CD4-positive, alpha-beta T cell (primary cell): ENCODE results near the gene RIN3. TPM values are rescaled to one million over a fixed set of nuclear protein-coding genes. Genes with fewer than 3 reads are reported as not detected.

Experiments
- ATAC-seq: fragments of 200-7000 bp; cut with Tn5 transposase; one replicate; pipeline ENCODE4 v1.10.0; 2022; ENCODE audit warnings: mild to moderate bottlenecking; ENCODE audit not compliant: poor library complexity
- CTCF ChIA-PET: fragments of 350-600 bp; sonication (Branson Sonifier 250); formaldehyde crosslinking; loops from one replicate; lab custom pipeline; 2021; ENCODE audit warnings: antibody characterized with exemption, inconsistent platforms; lab: Charles Lee
- POLR2A ChIA-PET: fragments of 350-600 bp; sonication (Branson Sonifier 250); formaldehyde crosslinking; loops from one replicate; lab custom pipeline; 2021; ENCODE audit warnings: antibody characterized with exemption, inconsistent platforms; lab: Charles Lee
- DNase-seq, 14 experiments: peaks; one replicate each; pipeline ENCODE4 v3.0.0-alpha.2; 2013 to 2020; ENCODE audit warnings: mixed read lengths in 2 of 14
- H3K27ac ChIP-seq, 2 donors: one replicate each; pipeline versions ENCODE4 v1.5.1 to v1.7.0; 2013; ENCODE audit warnings: low read length in 2 of 2, low read depth in 1 of 2, mild to moderate bottlenecking in 1 of 2
- H3K27me3 ChIP-seq, 2 experiments: 1 replicate in 1 of 2; 2 replicates in 1 of 2; pipeline versions ENCODE4 v1.6.1 to v1.7.0; 2013; ENCODE audit warnings: low read length in 2 of 2, control low read depth in 1 of 2, mild to moderate bottlenecking in 1 of 2, moderate library complexity in 1 of 2; ENCODE audit not compliant: insufficient read depth in 2 of 2, control insufficient read depth in 1 of 2
- H3K36me3 ChIP-seq: one replicate; pipeline ENCODE4 v1.6.1; 2013; ENCODE audit warnings: low read length, control low read depth; ENCODE audit not compliant: insufficient read depth
- H3K4me1 ChIP-seq: one replicate; pipeline ENCODE4 v1.6.1; 2013; ENCODE audit warnings: low read length, control low read depth; ENCODE audit not compliant: insufficient read depth
- H3K4me3 ChIP-seq: one replicate; pipeline ENCODE4 v1.5.1; 2013; ENCODE audit warnings: mild to moderate bottlenecking, low read length, moderate library complexity
- H3K9me3 ChIP-seq, 2 experiments: 1 replicate in 1 of 2; 2 replicates in 1 of 2; pipeline versions ENCODE4 v1.6.1 to v1.7.0; 2013; ENCODE audit warnings: low read length in 2 of 2, mild to moderate bottlenecking in 2 of 2, control low read depth in 1 of 2, moderate library complexity in 1 of 2; ENCODE audit not compliant: control insufficient read depth in 1 of 2, insufficient read depth in 1 of 2
- H3K27ac Mint-ChIP-seq: one replicate; pipeline ENCODE4 v1.8.0; 2020; ENCODE audit warnings: mixed read lengths
- H3K27me3 Mint-ChIP-seq: one replicate; pipeline ENCODE4 v1.8.0; 2021; ENCODE audit warnings: mixed read lengths
- H3K36me3 Mint-ChIP-seq: one replicate; pipeline ENCODE4 v1.8.0; 2021; ENCODE audit warnings: low read depth, mixed read lengths
- H3K4me1 Mint-ChIP-seq: one replicate; pipeline ENCODE4 v1.8.0; 2021; ENCODE audit warnings: low read depth, mixed read lengths
- H3K4me3 Mint-ChIP-seq: one replicate; pipeline ENCODE4 v1.8.0; 2020; ENCODE audit warnings: mild to moderate bottlenecking, mixed read lengths
- H3K9me3 Mint-ChIP-seq: one replicate; pipeline ENCODE4 v1.8.0; 2020; ENCODE audit warnings: mixed read lengths
- intact Hi-C, 2 experiments: fragments of 100-400 bp; cut with DNase I in 1 of 2; cut with micrococcal nuclease in 1 of 2; formaldehyde crosslinking; loops; one replicate each; pipeline versions ENCODE4 v1.15.1 to v1.9.0; 2023 to 2025; cut with DNase I, micrococcal nuclease
- total RNA-seq, 174 experiments: library from RNA in 2 of 174; stranded (reverse) in 2 of 174; gene quantifications; one replicate each; pipeline ENCODE4 v1.2.3 and lab custom pipeline; 2021 to 2026
- TF ChIP-seq, protein P1 (sequence below): fragments of 200-600 bp; IDR thresholded peaks from one replicate; pipeline ENCODE4 v1.8.0; 2022; ENCODE audit warnings: antibody characterized with exemption, mild to moderate bottlenecking

RIN3 gene
- total RNA-seq, 2 experiments from 2014 or later: 67.9 to 72.2 TPM

DNA sequence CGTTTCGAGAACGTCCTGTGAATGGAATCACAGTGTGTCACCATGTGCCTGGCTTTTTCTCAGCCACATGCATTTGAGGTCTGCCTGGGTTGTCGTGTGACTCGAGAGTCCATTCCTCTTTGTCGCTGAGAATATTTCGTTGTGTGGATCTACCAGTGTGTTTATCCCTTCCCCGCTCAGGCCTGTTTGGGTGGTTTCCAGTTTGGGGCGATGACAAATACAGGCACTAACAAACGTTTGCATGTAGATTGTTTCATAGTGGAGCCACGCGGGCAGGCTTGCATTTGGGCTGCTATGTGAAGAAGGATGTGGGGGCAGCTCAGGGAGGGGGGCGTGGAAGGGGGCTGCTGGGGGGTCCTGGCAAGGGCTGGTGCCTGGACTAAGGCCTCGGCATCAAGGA is 14.1 kb downstream of the RIN3 start:
- no peaks in the 10 kb centered on the region for H3K9me3 Mint-ChIP-seq
- ChIA-PET POLR2A (no interaction called here), CTCF (no interaction called here)
- Histone ChIP-seq H3K27me3 (no peaks in the 10 kb centered on the region), H3K27ac (no peak overlapping the region), H3K4me3 (no peak overlapping the region), H3K4me1 (peaks cover 37% of the 10 kb centered on the region), H3K9me3 (no peaks in the 10 kb centered on the region), H3K36me3 (no peaks in the 10 kb centered on the region)
- H3K27me3 Mint-ChIP-seq: no peaks in the 10 kb centered on the region
- peaks cover 49% of the 10 kb centered on the region for H3K4me1 Mint-ChIP-seq
- DNase-seq: peak in 1 of 14 experiments; percentile 37
- H3K4me3 Mint-ChIP-seq: no peak overlapping the region
- peak overlapping the region; percentile 25 for H3K27ac Mint-ChIP-seq
- H3K36me3 Mint-ChIP-seq: no peaks in the 10 kb centered on the region
- no peak for ATAC-seq
- TF ChIP-seq, protein P1, sequence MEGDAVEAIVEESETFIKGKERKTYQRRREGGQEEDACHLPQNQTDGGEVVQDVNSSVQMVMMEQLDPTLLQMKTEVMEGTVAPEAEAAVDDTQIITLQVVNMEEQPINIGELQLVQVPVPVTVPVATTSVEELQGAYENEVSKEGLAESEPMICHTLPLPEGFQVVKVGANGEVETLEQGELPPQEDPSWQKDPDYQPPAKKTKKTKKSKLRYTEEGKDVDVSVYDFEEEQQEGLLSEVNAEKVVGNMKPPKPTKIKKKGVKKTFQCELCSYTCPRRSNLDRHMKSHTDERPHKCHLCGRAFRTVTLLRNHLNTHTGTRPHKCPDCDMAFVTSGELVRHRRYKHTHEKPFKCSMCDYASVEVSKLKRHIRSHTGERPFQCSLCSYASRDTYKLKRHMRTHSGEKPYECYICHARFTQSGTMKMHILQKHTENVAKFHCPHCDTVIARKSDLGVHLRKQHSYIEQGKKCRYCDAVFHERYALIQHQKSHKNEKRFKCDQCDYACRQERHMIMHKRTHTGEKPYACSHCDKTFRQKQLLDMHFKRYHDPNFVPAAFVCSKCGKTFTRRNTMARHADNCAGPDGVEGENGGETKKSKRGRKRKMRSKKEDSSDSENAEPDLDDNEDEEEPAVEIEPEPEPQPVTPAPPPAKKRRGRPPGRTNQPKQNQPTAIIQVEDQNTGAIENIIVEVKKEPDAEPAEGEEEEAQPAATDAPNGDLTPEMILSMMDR: no peak
- intact Hi-C loops: no loop called here

DNA sequence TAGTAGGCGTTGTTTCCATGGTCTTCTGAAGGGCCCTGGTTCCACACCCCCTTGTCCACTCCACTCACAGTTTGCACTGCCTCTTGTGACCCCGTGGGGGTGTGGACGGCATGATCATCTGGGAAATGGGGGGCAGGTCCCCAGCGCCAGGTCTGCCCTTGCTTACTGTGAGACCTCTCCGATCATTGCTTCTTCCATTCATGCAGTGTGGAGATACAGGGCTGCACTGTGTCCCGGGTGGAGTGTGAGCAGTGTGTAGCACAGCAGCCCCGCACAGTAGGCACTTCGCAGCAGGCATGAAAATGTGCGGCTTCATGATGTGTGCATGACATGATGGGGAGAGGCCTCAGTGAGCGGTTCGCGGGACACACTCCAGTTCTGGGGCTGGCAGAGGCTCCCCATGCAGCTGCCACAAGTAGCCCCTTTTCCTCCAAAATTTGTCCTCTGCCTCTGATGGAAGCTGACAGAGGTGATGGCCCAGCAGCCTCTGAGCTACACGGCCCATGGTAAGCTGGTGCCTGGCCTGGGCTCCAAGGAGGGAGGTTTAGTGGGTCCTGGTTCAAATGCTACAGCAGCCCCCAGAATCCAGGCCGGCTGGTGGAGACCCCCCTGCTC is 15.0 kb downstream of the RIN3 start:
- H3K4me3 ChIP-seq: no peak overlapping the region
- TF ChIP-seq, protein P1: no peak
- peaks cover 38% of the 10 kb centered on the region for H3K4me1 ChIP-seq
- Mint-ChIP-seq H3K9me3 (no peaks in the 10 kb centered on the region), H3K27ac (no peak overlapping the region), H3K4me3 (no peak overlapping the region), H3K36me3 (no peaks in the 10 kb centered on the region), H3K27me3 (no peaks in the 10 kb centered on the region), H3K4me1 (peaks cover 43% of the 10 kb centered on the region)
- DNase-seq: no peak
- ATAC-seq: no peak
- H3K27ac ChIP-seq: no peak overlapping the region
- POLR2A ChIA-PET: interaction anchor here (2.0 kb wide), 1 partner anchor 12 kb away, joined by 5 read pairs; no protein-coding TSS in a partner anchor
- no peaks in the 10 kb centered on the region for H3K27me3 ChIP-seq
- no peaks in the 10 kb centered on the region for H3K9me3 ChIP-seq
- no peaks in the 10 kb centered on the region for H3K36me3 ChIP-seq
- CTCF ChIA-PET: no interaction called here
- intact Hi-C loops: no loop called here

DNA sequence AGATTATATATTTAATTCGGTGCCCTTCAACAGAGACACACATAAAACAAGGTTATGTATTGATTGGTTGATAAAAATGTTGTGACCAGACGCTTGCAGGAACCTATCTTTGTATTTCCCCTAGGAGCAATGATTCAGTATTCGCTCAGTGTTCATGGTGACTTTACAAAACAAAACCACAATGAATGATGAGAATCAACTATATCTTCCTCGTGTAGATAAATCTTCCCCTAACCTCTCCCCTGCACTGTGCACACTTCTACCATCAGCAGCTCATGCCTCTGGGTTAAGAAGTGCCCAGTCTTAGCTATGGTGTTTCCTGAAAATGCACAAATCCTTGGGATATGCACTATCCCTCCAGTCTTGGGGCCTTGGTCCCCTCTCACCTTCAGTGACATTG is 16.3 kb downstream of the RIN3 start:
- peaks cover 38% of the 10 kb centered on the region for H3K4me1 Mint-ChIP-seq
- no peak overlapping the region for H3K4me3 Mint-ChIP-seq
- H3K36me3 Mint-ChIP-seq: no peaks in the 10 kb centered on the region
- Histone ChIP-seq H3K4me3 (no peak overlapping the region), H3K4me1 (peaks cover 32% of the 10 kb centered on the region), H3K36me3 (no peaks in the 10 kb centered on the region), H3K9me3 (no peaks in the 10 kb centered on the region), H3K27me3 (no peaks in the 10 kb centered on the region), H3K27ac (no peak overlapping the region)
- ATAC-seq (no peak), DNase-seq (no peak)
- TF ChIP-seq, protein P1: no peak
- no peaks in the 10 kb centered on the region for H3K9me3 Mint-ChIP-seq
- intact Hi-C loops: no loop called here
- peak overlapping the region; percentile 41 for H3K27ac Mint-ChIP-seq
- H3K27me3 Mint-ChIP-seq: no peaks in the 10 kb centered on the region
- POLR2A ChIA-PET: interaction anchor here (2.0 kb wide), 1 partner anchor 13 kb away, joined by 5 read pairs; no protein-coding TSS in a partner anchor
- CTCF ChIA-PET: no interaction called here
